MCF 10A (cell line): ENCODE measurements around the gene DPP6. TPM values are rescaled to one million over a fixed set of nuclear protein-coding genes. Genes with fewer than 3 reads are reported as not detected.

Source experiments
- BruUV-seq: library from RNA; stranded (reverse); fragments of 400-500 nt; replicated peaks from 2 replicates; lab custom pipeline; 2021; lab: Mats Ljungman, UMichigan
- CTCF ChIA-PET: fragments of 300-600 bp; sonication (Branson Sonifier 250); formaldehyde crosslinking; extraction: SDS; loops from one replicate; lab custom pipeline; 2021; ENCODE audit warnings: antibody characterized with exemption, inconsistent platforms; lab: Yijun Ruan, JAX
- POLR2A ChIA-PET: fragments of 300-600, 350-650 bp; sonication (Branson Sonifier 250); formaldehyde crosslinking; extraction: SDS; loops from one replicate; lab custom pipeline; 2020; ENCODE audit warnings: antibody characterized with exemption, inconsistent platforms; lab: Yijun Ruan, JAX
- DNase-seq: peaks from one replicate; pipeline ENCODE4 v3.0.0-alpha.2; 2018; ENCODE audit not compliant: unreplicated experiment
- H3K27ac Mint-ChIP-seq: one replicate; pipeline ENCODE4 v1.8.0; 2022; ENCODE audit warnings: mild to moderate bottlenecking, low read depth, mixed read lengths; ENCODE audit not compliant: unreplicated experiment
- H3K27me3 Mint-ChIP-seq: one replicate; pipeline ENCODE4 v1.8.0; 2022; ENCODE audit warnings: mixed read lengths; ENCODE audit not compliant: insufficient read depth, unreplicated experiment
- H3K36me3 Mint-ChIP-seq: one replicate; pipeline ENCODE4 v1.8.0; 2022; ENCODE audit warnings: mild to moderate bottlenecking, moderate library complexity, mixed read lengths; ENCODE audit not compliant: insufficient read depth, unreplicated experiment
- H3K4me1 Mint-ChIP-seq: one replicate; pipeline ENCODE4 v1.8.0; 2022; ENCODE audit warnings: mixed read lengths; ENCODE audit not compliant: insufficient read depth, unreplicated experiment
- H3K4me3 Mint-ChIP-seq: one replicate; pipeline ENCODE4 v1.8.0; 2022; ENCODE audit warnings: mild to moderate bottlenecking, moderate library complexity, mixed read lengths; ENCODE audit not compliant: unreplicated experiment
- H3K9me3 Mint-ChIP-seq: one replicate; pipeline ENCODE4 v1.8.0; 2022; ENCODE audit warnings: mixed read lengths; ENCODE audit not compliant: unreplicated experiment
- intact Hi-C: fragments of 100-400 bp; cut with micrococcal nuclease; formaldehyde crosslinking; loops from 2 replicates; pipeline ENCODE4 v1.14.1; 2022
- total RNA-seq: library from RNA; stranded (reverse); gene quantifications from 2 replicates; pipeline ENCODE4 v1.2.3, GENCODE V29; 2022
- TF ChIP-seq, protein P1 (sequence below): fragments of 200-600 bp; IDR thresholded peaks from one replicate; pipeline ENCODE4 v1.8.0; 2022; ENCODE audit warnings: antibody characterized with exemption, mild to moderate bottlenecking; ENCODE audit not compliant: unreplicated experiment

The DPP6 gene
- total RNA-seq, 1 experiment from 2014 or later: not detected

DNA sequence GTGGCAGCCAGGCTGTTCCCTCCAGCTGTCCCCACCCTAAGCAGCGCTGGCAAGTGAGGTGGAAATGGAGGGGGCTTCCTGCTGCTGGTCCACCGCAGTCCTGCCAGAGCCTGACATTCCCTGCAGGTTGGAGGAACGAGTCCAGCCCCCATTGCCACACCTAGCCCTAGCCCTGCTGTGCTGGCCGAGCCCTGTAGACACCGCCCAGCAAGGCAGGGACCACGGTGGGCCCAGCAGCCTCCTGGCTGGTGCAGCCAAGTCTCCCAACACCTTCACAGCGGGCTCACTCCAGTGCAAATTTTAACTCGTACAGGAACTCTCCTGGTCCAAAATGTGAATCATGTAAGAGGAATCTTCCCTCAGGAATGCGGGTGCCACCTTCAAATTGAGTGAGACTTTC lies 834.4 kb downstream of the DPP6 start:
- ChIA-PET CTCF (interaction anchor here (0.7 kb wide), 1 partner anchor 196 kb away, joined by 3 read pairs; no protein-coding TSS in a partner anchor), POLR2A (interaction anchor here (0.7 kb wide), 1 partner anchor 93 kb away, joined by 3 read pairs; no protein-coding TSS in a partner anchor)
- H3K4me1 Mint-ChIP-seq: peaks cover 5% of the 10 kb centered on the region
- intact Hi-C loops: no loop called here
- no TSS peak for BruUV-seq
- H3K36me3 Mint-ChIP-seq: no peaks in the 10 kb centered on the region
- no peaks in the 10 kb centered on the region for H3K27me3 Mint-ChIP-seq
- TF ChIP-seq, protein P1, sequence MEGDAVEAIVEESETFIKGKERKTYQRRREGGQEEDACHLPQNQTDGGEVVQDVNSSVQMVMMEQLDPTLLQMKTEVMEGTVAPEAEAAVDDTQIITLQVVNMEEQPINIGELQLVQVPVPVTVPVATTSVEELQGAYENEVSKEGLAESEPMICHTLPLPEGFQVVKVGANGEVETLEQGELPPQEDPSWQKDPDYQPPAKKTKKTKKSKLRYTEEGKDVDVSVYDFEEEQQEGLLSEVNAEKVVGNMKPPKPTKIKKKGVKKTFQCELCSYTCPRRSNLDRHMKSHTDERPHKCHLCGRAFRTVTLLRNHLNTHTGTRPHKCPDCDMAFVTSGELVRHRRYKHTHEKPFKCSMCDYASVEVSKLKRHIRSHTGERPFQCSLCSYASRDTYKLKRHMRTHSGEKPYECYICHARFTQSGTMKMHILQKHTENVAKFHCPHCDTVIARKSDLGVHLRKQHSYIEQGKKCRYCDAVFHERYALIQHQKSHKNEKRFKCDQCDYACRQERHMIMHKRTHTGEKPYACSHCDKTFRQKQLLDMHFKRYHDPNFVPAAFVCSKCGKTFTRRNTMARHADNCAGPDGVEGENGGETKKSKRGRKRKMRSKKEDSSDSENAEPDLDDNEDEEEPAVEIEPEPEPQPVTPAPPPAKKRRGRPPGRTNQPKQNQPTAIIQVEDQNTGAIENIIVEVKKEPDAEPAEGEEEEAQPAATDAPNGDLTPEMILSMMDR: no peak
- DNase-seq: no peak
- H3K9me3 Mint-ChIP-seq: no peaks in the 10 kb centered on the region
- H3K4me3 Mint-ChIP-seq: no peak overlapping the region
- no peak overlapping the region for H3K27ac Mint-ChIP-seq

DNA sequence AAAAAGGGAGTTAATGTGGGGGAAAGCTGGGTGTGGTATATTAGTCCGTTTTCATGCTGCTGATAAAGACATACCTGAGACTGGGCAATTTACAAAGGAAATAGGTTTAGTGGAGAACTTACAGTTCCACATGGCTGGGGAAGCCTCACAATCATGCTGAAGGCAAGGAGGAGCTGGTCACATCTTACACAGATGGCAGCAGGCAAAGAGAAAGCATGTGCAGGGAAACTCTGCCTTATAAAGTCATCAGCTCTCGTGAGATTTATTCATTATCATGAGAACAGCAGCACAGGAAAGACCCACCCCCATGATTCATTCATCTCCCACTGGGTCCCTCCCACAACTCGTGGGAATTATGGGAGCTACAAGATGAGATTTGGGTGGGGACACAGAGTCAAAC lies 836.5 kb downstream of the DPP6 start:
- CTCF ChIA-PET: interaction anchor here (0.6 to 0.9 kb wide), 2 partner anchors 25 to 1599 kb away, joined by 3 to 4 read pairs; no protein-coding TSS in a partner anchor
- Mint-ChIP-seq H3K9me3 (no peaks in the 10 kb centered on the region), H3K27me3 (no peaks in the 10 kb centered on the region), H3K27ac (no peak overlapping the region), H3K4me3 (no peak overlapping the region), H3K4me1 (peaks cover 5% of the 10 kb centered on the region), H3K36me3 (no peaks in the 10 kb centered on the region)
- BruUV-seq: no TSS peak
- DNase-seq: no peak
- TF ChIP-seq, protein P1: no peak
- intact Hi-C loops: no loop called here
- POLR2A ChIA-PET: interaction anchor here (0.5 to 0.6 kb wide), 2 partner anchors 15 to 40 kb away, joined by 3 to 6 read pairs; no protein-coding TSS in a partner anchor

DNA sequence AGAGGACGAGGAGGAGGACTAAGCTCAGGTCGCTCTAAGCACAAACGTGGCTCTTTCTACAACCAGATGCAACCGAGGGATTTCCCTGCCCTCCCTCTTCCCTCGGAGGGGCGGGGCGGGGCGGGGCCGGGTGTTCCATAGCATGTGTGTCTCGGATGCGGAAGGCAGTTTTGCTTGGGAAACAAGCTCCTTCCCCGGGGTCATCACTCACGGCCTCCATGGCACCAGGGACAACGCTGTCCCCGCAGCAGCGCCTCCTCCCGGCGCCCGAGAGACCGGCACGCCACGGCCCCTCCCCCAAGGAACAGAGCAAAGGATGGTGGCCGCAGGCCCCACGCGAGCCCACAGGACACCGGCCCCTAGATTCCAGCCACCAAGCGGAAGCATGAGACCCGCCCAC lies 840.3 kb downstream of the DPP6 start:
- no peak overlapping the region for H3K4me3 Mint-ChIP-seq
- no peak for DNase-seq
- ChIA-PET CTCF (interaction anchor here (6.1 kb wide), 1 partner anchor 20 kb away, joined by 44 read pairs; no protein-coding TSS in a partner anchor), POLR2A (no interaction called here)
- no peaks in the 10 kb centered on the region for H3K4me1 Mint-ChIP-seq
- no peak overlapping the region for H3K27ac Mint-ChIP-seq
- no peaks in the 10 kb centered on the region for H3K27me3 Mint-ChIP-seq
- no peaks in the 10 kb centered on the region for H3K9me3 Mint-ChIP-seq
- intact Hi-C loops: no loop called here
- BruUV-seq: no TSS peak
- TF ChIP-seq, protein P1: no peak
- H3K36me3 Mint-ChIP-seq: no peaks in the 10 kb centered on the region

DNA sequence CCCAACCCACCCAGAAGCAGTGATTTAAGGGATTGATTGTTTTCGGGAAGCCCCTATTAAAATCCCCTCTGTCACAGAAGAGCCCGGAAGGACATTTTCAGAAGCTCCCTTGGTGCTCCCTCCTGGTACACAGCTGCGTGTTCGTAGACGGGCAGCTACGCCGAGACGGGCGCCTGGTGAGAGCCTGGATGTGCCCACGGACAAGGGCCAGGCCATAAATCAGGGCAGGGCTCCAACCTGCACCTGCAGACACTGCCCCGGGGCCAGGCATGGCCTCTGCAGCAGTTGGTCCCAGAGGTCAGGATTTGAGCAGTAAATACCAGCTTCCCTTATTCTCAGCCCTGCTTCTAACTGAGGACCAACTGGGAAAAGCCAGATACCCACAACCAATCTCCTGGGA lies 843.9 kb downstream of the DPP6 start:
- TF ChIP-seq, protein P1: no peak
- CTCF ChIA-PET: interaction anchor here (0.6 kb wide), 1 partner anchor 337 kb away, joined by 3 read pairs; no protein-coding TSS in a partner anchor
- H3K4me3 Mint-ChIP-seq: no peak overlapping the region
- intact Hi-C loops: no loop called here
- H3K36me3 Mint-ChIP-seq: no peaks in the 10 kb centered on the region
- H3K27ac Mint-ChIP-seq: no peak overlapping the region
- no TSS peak for BruUV-seq
- no peaks in the 10 kb centered on the region for H3K9me3 Mint-ChIP-seq
- POLR2A ChIA-PET: no interaction called here
- no peaks in the 10 kb centered on the region for H3K4me1 Mint-ChIP-seq
- no peak for DNase-seq
- H3K27me3 Mint-ChIP-seq: no peaks in the 10 kb centered on the region
